ENCODE measurements around the gene JMJD7.
"Not testable (repeated sequence)": the region's sequence is repeated elsewhere in the genome, so short reads cannot be mapped to it uniquely, and the experiment has no call there.

JMJD7 gene

DNA sequence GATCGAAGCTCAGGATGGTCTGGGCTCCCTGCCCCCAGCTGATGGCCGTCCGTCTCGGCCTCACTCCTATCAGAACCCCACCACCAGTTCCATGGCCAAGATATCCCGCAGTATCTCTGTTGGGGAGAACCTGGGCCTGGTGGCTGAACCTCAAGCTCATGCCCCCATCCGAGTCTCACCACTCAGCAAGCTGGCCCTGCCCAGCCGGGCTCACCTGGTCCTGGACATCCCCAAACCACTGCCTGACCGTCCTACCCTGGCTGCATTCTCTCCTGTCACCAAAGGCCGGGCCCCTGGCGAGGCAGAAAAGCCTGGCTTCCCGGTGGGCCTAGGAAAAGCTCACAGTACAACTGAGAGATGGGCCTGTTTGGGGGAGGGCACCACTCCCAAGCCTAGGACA, 4.4 kb upstream of the JMJD7 start:
- no peak for DNase-seq

DNA sequence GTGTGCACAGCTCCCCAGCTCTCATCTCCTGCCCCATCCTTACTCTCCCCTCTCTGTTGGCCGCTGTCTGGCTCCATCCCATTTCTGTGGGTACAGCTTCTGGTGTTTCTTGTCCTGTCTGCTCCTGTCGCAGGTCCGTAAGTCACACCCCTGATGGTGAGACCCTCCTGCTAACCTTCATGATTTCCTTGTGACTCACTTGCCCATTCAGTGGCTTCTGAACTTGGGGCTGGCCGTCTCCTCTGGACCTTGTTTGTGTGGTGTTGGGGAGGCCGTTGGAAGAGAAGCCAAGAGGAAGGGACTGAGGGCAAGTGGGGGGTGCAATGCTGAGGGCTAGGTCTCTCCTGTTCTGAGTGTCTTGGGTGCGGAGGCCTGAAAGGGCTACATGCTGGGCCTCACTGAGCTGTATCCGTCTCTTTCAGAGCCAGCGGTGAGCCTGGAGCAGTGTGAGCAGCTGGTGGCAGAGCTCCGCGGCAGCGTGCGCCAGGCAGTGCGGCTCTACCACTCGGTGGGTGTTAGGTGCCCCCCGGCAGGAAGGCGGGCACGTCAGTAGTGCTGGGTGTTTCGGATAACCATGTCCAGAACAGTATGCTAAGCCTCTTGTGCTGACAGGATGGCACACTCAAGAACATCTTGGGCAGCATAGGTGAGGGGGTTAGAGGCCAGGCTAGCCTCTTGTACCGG, 3.7 kb upstream of the JMJD7 start:
- no peak for DNase-seq

DNA sequence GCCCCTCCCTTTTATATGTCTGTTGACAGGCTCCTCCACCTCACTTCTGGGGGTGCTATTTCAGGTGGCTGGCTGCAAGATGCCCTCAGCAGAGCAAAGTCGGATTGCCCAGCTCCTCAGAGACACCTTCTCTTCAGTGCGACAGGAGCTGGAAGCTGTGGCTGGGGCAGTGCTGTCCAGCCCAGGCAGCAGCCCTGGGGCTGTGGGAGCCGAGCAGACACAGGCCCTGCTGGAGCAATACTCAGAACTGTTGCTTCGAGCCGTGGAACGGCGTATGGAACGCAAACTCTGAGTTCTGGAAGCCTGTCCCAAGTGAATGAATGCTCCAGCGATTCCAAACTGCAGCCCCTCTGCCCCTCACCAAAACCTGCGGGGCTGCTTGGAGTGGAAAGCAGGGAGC, 2.7 kb upstream of the JMJD7 start:
- no peak for DNase-seq

DNA sequence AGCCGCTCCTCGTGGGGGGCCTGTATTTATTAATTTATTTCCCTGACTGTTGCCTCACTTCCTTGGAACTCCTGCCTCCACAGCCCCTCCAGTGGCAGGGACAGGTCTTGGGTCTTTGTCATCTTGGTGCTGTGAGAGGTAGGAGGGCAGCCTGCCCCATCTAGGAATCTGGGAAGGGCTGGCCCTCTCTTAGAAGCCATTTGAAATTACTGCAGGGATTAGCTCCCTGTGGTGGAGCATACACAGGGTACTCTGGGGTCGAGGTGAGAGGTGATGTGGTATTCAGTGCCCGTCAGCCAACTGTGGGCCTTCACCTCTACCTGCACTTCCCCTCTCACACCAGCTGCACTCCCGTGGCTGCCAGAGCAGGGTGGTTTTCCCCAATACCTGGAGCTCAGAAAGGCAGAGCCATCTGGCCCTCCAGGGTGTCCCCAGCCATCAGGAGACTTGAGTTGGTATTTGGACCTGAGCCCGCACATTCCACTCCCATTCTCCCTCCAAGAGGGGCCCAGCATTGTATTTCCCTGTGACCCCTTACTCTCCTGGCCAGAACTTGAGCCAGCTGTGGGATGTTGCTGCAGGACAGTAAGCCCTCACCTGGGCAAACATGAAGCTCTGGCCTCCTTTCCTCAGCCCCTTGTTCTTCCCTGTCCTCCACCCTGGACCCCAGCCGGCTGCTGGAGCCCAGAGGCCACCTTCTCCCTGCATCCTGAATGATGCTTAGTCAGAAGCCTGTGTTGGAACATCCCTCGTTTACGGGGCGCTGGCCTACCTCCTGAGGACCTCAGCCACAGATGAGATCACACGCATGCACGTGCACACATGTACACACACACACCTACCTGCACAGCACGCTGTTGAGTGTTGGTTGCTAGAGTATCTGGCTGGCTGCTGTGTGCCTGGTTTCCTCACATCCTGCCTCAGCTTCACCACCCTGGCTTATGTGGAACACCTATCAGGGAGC, 2.0 kb upstream of the JMJD7 start:
- DNase-seq: no peak

DNA sequence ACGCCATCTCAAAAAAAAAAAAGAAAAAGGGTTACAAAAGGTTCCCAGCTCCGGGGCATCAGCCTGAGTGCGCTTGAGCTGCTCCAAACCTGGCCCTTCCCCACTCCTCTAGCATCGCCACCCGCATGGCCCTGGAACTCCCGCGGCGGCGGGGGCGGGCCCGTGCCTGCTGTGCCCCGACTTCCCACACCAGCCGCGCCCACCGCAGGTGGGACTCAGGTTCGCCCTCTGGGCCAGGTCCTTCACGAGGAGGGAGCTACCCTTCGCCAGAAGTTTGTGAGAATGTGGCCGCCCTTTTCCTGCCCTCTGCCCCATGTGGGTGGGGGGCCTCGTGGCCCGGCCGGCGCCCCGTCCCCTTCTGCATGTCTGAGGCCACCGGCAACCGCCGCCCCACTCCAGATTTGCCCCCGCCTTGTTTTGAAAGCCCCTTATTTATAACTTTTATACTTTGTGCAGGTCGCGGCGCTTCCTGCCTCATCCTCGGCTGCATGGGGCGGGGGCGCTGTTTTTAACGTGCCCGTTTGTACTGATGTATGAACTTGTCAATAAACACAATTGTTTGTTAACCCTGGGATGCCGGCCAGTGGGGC, 507 bp upstream of the JMJD7 start:
- DNase-seq: no peak

DNA sequence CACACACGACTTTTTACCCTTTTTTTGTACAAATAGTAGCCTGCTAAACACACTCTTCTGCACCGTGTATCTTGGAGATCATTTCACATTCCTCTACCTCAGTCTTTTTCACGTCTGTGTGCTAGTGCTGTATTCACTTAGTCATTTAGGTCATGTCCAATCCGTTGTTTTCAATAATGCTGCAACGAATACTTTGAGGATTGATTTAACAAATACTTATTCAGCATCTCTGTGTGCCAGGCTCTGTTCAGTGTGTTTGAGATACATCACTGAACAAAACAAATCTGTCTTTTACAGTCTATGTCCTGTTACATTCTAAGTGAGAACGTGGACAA, 882 bp downstream of the JMJD7 start:
- DNase-seq: no peak

DNA sequence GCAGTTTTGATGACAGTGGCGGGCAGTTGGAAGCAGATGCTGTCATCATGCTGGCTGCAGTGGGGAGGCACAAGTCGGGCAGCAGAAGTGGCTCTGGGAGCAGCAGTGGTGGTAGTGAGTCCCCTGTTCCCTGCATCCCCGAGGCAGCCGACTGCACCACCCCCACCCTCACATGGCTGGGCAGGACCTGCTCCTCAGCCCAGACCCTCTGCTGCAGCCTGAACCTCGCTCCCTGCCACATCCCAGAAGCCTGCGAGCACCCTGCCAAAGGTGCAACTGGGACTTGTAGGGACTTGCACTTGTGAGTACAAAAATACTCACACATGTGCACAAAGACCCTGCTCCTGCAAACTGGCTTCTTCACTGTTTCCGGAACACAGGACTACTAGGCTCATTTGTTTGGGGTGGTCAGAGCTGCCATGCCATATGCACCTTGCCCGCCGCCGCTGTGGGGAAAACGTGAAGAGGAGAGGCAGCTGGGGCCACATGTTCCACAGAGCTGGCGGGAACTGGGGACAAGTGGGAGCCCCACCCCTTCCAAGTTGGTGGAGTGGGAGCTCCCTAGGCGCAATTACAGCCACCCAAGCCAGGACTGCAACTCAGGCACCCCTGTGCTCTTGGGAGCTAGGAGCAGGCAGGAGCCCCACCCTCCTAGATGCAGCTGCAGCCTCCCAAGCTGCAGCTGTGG, 2.2 kb downstream of the JMJD7 start:
- no peak for DNase-seq

DNA sequence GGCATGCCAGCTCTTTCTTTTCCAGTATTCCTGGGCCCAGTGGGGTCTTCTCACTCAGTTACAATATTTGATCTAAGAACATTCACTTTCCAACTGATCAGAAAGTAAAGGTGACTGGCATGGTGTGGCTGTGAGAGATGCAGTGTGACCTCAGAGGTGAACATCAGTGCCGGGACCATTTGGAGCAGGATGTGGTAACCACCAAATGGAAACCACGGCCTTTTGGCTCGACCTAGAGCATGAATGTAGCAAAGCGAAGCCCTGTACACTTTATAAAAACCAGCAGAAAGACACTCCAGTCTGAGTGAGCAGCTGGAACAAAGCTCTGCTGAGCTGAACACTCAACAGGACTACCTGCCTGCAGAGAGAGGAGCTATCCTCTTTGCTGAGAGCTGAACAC, 3.4 kb downstream of the JMJD7 start:
- DNase-seq: not testable (repeated sequence)

DNA sequence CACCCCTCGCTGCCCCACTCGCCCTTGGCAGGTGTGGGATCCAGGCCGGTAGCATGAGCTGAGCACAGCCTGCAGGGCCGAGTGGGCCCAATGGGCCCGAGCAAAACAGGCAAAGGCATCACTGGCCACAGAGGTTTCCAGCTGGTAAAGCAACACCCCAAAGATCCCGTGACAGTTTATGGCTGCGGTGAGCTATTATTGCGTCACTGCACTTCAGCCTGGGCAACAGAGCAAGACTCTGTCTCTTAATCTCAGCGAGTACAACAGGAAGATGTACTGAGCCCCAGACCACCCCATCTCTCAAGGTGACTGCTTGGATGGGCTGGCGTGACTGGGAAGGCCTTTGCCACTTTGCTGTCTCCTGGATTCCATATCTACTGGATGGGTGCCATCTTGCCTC, 4.3 kb downstream of the JMJD7 start:
- no peak for DNase-seq

DNA sequence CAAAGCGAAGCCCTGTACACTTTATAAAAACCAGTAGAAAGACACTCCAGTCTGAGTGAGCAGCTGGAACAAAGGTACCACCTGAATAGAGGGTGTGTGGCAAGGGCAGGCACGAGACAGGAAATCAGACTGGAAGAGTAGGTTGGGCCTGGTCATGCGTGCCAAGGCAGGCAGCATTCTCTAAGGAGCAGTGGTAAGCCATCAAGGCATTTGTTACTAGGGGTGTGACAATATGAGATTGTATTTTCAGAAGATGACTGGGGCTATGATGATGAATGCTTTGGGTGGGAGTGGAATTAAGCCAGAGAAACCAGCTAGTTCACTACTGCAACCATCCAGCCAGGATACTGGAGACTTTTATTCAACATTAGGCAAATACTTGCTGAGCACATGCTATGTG, 5.0 kb downstream of the JMJD7 start:
- no peak for DNase-seq

DNA sequence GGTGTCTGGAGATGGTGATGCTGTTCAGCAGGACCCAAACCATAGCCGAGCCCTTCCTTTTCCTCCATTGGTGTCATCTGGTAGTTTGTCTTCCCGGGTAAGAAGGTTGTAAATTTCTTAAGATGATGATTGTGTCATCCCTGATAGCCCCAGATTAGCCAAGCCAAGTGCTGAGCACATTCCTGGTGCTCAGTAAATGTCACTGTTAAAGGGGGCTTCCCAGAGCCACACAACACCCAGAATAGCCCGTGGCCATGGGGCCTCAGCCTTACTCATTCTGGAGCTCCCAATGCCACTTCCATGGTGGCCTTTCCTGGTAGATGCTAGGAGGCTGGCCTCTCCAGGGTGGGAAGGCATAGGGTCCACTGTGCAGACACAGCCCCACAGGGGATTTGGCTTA, 6.2 kb downstream of the JMJD7 start:
- no peak for DNase-seq

DNA sequence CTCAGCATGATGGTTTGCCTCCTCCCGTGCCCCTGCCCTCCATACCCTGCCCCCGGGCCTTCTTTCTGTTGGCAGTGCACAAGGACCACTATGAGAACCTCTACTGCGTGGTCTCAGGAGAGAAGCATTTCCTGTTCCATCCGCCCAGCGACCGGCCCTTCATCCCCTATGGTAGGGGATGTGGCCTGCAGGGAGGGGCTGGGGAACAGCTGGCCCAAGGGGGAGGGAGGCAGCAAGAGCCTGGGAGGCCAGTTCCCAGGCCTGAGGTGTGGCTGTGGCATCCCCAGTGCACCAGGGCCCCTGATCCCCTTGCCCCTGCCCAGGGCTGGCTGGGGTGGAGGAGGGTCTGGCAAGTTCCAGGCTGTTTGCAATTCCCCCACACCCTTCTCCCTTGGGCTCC, 8.2 kb downstream of the JMJD7 start:
- no peak for DNase-seq

DNA sequence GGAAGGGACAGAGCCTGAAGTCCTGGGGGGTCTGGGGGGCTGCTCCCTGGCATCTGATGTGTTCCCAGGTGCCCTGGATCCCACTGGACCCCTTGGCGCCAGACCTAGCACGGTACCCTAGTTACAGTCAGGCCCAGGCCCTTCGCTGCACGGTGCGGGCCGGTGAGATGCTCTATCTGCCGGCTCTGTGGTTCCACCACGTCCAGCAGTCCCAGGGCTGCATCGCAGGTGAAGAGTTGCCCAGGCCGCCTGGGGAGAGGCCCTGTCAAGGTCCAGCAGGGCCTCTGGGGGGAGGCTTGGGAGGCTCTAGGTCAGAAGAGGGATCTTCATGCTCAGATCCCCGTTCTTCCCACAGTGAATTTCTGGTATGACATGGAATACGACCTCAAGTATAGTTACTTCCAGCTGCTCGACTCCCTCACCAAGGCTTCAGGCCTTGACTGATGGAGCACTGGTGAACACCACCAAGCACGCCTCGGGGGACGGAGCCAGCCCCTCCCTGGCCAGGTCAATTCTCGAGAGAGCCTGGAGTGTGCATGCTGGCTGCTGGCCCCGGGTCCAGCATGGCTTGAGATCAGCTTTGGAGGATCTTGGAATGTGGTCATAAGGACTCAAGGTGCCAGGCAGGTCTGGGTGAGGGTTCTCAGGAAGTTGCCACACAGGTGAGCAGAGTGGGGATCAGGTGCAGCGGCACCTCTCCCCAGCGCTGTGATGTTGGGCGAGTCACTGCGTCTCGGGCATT, 9.0 kb downstream of the JMJD7 start:
- DNase-seq: no peak

DNA sequence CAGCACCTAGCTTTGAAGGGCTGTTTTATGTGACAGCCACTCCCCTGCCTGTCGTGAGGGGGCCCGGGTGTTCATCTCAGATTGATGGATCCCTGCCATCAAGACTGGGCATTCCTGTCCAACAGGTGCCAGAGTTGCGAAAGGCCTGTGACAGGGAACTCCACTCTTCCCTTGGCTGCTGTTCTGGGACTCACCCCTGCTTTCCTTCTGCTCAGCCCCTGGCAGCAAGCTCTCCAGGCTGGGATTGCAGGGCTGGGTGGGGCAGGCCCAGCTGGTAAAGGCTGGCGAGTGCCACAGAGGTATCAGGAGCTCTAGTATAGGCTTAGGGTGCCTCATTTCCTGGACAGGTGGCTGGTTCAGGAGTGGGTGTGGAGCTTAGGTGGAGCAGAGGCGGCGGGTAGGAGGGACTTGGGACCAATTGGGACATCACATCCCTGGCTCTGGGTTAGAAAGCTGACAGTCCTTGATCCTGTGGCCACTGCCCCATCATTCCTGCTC, 10.6 kb downstream of the JMJD7 start, which contains the start of gene PLA2G4B:
Gene PLA2G4B, plus strand, starts transcription at position 448 of the 498 bp plus-strand sequence. CDS start 67 bp downstream, outside the sequence.
- no peak for DNase-seq

DNA sequence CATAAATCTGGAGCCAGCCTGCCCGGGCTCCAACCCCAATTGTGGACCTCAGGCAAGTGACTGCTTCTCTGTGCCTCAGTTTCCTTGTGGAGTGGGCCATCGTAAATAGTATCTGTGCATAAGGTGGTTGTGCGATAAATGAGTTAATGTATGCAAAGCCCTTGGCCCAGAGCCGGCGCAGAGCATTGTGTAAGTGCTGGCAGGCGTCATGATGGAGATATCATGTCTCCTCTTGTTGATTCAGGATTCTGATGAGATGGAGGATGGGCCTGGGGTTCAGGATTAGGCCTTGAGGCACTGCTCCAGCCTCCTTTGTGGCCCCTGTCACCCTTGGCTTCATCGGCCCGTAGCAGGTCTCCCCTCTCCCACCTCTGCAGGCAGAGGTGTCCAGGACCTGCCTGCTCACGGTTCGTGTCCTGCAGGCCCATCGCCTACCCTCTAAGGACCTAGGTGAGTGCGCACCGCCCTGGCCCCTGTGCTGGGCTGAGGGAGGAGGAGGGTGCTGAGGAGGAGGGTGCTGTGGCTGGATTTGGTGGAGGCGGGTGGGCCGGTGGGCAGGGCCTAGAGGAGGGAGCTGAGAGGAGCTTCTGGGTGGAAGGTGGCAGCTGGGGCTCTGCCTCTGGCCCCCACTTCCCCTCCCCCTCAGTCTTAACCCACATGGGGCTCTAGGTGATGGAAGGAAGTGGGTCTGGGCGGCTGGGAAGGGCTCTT, 12.0 kb downstream of the JMJD7 start:
- no peak for DNase-seq

DNA sequence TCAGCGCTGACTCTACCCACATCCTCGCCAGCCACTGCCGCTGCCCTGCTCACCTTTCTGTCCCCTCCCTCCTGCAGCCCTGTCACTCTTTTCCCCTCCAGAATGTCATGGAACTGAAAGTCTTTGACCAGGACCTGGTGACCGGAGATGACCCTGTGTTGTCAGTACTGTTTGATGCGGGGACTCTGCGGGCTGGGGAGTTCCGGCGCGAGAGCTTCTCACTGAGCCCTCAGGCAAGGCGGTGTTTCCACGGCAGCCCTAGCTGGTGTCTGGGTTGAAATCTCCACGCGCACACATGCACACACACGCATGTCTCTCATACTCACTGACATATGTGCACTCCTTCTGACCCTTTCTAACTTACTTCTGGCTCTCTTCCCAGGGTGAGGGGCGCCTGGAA, 12.8 kb downstream of the JMJD7 start:
- DNase-seq: no peak

DNA sequence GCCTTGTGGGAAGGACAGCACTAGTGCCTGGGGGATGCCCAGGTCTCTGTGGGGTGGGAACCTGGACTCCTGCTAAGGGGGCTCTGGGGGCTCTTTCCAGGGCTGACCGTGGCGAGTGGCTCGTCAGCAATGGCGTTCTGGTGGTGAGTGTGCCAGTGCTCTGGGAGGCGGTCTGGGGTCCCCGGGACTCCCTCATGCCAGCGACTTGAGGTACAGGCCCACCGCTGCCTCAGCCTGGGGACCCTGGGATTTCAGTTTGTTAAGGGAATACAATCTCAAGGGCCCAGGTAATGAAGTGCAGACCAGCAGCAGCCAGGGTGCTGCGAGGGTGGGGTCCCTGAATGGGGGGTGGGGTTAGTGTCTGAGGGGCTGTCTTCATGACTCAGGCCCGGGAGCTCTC, 13.2 kb downstream of the JMJD7 start:
- DNase-seq: no peak

DNA sequence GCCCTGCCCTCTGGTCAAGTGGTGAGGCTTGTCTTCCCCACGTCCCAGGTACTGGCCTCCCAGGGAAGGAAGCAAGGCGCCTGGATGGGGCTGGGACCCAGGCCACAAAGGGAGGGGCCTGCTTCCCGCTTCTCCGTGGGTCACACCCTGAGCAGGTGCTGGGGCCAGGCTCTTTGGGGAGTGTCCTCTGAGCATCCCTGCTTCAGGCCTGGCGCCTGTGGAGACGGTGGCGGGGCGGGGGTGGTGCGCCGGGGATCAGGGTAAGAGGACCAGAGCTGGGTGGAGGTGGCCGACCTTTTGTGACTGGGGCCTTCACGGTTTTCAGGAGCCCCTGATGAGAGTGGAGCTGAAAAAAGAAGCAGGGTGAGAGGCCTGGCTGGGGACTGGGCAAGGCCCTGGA, 14.3 kb downstream of the JMJD7 start:
- no peak for DNase-seq

DNA sequence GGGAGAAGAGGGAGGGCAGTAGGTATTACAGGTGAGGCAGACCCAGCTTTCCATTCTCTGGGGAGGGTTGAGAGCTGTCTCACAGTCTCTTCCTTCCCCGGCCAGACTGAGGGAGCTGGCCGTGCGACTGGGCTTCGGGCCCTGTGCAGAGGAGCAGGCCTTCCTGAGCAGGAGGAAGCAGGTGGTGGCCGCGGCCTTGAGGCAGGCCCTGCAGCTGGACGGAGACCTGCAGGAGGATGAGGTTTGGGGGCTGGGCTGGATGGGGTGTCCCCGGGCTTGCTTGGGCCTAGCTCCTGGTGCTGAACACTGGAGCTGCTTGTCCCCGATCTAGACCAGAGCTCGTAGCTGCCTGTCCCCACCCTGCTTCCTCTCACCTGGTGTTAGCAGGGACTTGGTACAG, 15.7 kb downstream of the JMJD7 start:
- no peak for DNase-seq

DNA sequence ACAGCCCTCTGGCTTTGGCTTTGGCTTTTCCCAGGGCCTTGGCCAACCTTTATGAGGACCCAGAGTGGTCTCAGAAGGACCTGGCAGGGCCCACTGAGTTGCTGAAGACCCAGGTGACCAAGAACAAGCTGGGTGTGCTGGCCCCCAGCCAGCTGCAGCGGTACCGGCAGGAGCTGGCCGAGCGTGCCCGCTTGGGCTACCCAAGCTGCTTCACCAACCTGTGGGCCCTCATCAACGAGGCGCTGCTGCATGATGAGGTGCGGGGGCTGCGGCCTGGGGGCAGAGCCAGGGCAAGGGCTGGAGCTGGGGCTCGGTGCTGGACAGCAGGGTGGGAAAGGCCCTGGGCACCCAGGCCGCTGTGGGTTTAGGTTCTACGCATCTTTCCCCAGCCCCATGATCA, 16.9 kb downstream of the JMJD7 start:
- no peak for DNase-seq

DNA sequence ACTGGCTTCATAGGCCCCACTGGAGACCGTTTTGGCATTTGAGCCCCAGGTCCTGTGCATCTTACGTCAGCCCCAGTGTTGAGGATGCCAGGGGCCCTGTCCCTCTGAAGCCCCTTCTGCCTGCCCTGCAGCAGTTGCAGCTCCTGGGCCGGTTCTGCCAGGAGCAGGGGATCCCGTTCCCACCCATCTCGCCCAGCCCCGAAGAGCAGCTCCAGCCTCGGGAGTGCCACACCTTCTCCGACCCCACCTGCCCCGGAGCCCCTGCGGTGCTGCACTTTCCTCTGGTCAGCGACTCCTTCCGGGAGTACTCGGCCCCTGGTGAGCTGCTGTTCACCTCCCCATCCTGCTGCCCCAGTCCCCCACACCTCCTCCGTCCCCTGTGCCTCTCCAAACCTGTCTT, 19.3 kb downstream of the JMJD7 start:
- no peak for DNase-seq

DNA sequence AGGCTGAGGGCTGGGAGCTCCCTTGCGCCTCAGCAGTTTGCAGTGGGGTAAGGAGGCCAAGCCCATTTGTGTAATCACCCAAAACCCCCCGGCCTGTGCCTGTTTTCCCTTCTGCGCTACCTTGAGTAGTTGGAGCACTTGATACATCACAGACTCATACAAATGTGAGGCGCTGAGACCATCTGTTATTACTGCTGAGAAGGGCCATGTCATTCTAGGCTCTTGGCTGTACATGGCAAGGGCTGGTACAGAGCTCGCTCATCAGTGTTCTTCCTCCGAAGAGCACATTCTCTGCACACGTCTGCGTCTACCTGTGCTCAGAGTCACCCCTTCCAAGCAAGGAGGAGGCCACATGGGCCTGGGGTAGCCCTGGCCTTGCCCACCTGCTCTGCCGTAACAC, 20.1 kb downstream of the JMJD7 start:
- DNase-seq: no peak

All from NCI-H187 (cell line).